ENCODE data around the gene COG7.

GRCh38 chr16:23410176-23410575 lies 42.8 kb downstream of the COG7 start:
- no peak for TF ChIP-seq CTCF (conservative IDR thresholded peaks at IDR 0.05 in 1 of 2, IDR thresholded peaks at IDR 0.05 in 1 of 2; ENCODE audit: low read depth in 1 of 2, low read length in 2 of 2)
- TF ChIP-seq EZH2 (IDR thresholded peaks at IDR 0.05; ENCODE audit: low read length, missing control alignments) = no peak
